Measurements from ENCODE around the gene FAM13C.

Gene FAM13C

GRCh38 chr10:59373071-59373470 is 10.7 kb upstream of the FAM13C start:
- H3K27me3 Mint-ChIP-seq (ENCODE audit: low read depth, poor library complexity): peaks cover 6% of the 10 kb centered on the region
- H3K36me3 Mint-ChIP-seq (ENCODE audit: low read depth): no peaks in the 10 kb centered on the region
- DNase-seq: no peak
- H3K4me3 Mint-ChIP-seq: no peak overlapping the region
- H3K4me1 Mint-ChIP-seq: no peaks in the 10 kb centered on the region
- no peak for TF ChIP-seq CTCF (IDR thresholded peaks at IDR 0.05)
- H3K27ac Mint-ChIP-seq: no peak overlapping the region
- H3K9me3 Mint-ChIP-seq: no peaks in the 10 kb centered on the region

- no peak overlapping the region for H3K27ac Mint-ChIP-seq
- no peaks in the 10 kb centered on the region for H3K36me3 Mint-ChIP-seq (ENCODE audit: low read depth)
- H3K4me3 Mint-ChIP-seq: no peak overlapping the region
- TF ChIP-seq CTCF (IDR thresholded peaks at IDR 0.05): no peak
- H3K27me3 Mint-ChIP-seq (ENCODE audit: low read depth, poor library complexity): peaks cover 6% of the 10 kb centered on the region
- H3K4me1 Mint-ChIP-seq: no peaks in the 10 kb centered on the region
- H3K9me3 Mint-ChIP-seq: no peaks in the 10 kb centered on the region
- DNase-seq: no peak
These were observed 10.2 kb upstream of the FAM13C start for GRCh38 chr10:59372543-59372942.

- Mint-ChIP-seq H3K9me3 (no peaks in the 10 kb centered on the region), H3K4me3 (no peak overlapping the region), H3K4me1 (peaks cover 13% of the 10 kb centered on the region), H3K27ac (no peak overlapping the region), H3K27me3 (ENCODE audit: low read depth, poor library complexity) (peaks cover 35% of the 10 kb centered on the region), H3K36me3 (ENCODE audit: low read depth) (no peaks in the 10 kb centered on the region)
- no peak for TF ChIP-seq CTCF (IDR thresholded peaks at IDR 0.05)
- no peak for DNase-seq
These were observed 3.9 kb upstream of the FAM13C start for GRCh38 chr10:59366290-59366689.

GRCh38 chr10:59363446-59363958 is 1.2 kb upstream of the FAM13C start:
- DNase-seq: no peak
- Mint-ChIP-seq H3K4me1 (peaks cover 13% of the 10 kb centered on the region), H3K27me3 (ENCODE audit: low read depth, poor library complexity) (peaks cover 47% of the 10 kb centered on the region), H3K9me3 (no peaks in the 10 kb centered on the region), H3K4me3 (peak overlapping the region; percentile 81), H3K36me3 (ENCODE audit: low read depth) (no peaks in the 10 kb centered on the region), H3K27ac (no peak overlapping the region)
- no peak for TF ChIP-seq CTCF (IDR thresholded peaks at IDR 0.05)

GRCh38 chr10:59362959-59363381 is 621 bp upstream of the FAM13C start:
- no peaks in the 10 kb centered on the region for H3K36me3 Mint-ChIP-seq (ENCODE audit: low read depth)
- peaks cover 52% of the 10 kb centered on the region for H3K27me3 Mint-ChIP-seq (ENCODE audit: low read depth, poor library complexity)
- peaks cover 13% of the 10 kb centered on the region for H3K4me1 Mint-ChIP-seq
- H3K9me3 Mint-ChIP-seq: no peaks in the 10 kb centered on the region
- DNase-seq: peak; percentile 62
- no peak overlapping the region for H3K27ac Mint-ChIP-seq
- TF ChIP-seq CTCF (IDR thresholded peaks at IDR 0.05): no peak
- peak overlapping the region; percentile 81 for H3K4me3 Mint-ChIP-seq

GRCh38 chr10:59361663-59362143 is 646 bp downstream of the FAM13C start:
- DNase-seq: no peak
- Mint-ChIP-seq H3K4me3 (peak overlapping the region; percentile 81), H3K27me3 (ENCODE audit: low read depth, poor library complexity) (peaks cover 52% of the 10 kb centered on the region), H3K4me1 (peaks cover 13% of the 10 kb centered on the region), H3K9me3 (no peaks in the 10 kb centered on the region), H3K36me3 (ENCODE audit: low read depth) (no peaks in the 10 kb centered on the region), H3K27ac (no peak overlapping the region)
- TF ChIP-seq CTCF (IDR thresholded peaks at IDR 0.05): no peak

Measured in nephron progenitor cell (in vitro differentiated cells).